Measurements from ENCODE around the gene EIF4A3.

EIF4A3 gene

GRCh38 chr17:80173126-80173525 is 26.2 kb upstream of the EIF4A3 start:
- H3K27ac ChIP-seq (ENCODE audit: low read length), result no peak overlapping the region
- H3K4me2 ChIP-seq (ENCODE audit: insufficient read depth, low read length), result no peak overlapping the region
- peaks cover 4% of the 10 kb centered on the region for H3K27me3 ChIP-seq (ENCODE audit: insufficient read depth, low read length, poor library complexity)
- no peak for TF ChIP-seq EZH2 (IDR thresholded peaks at IDR 0.05; ENCODE audit: borderline replicate concordance, low read depth, low read length, severe bottlenecking)
- no peak for TF ChIP-seq CTCF (IDR thresholded peaks at IDR 0.05; ENCODE audit: borderline replicate concordance, extremely low read depth, low read length, poor library complexity, severe bottlenecking)
- H3K9me3 ChIP-seq (ENCODE audit: insufficient read depth, low read length, severe bottlenecking), result no peaks in the 10 kb centered on the region
- H3K36me3 ChIP-seq (ENCODE audit: insufficient read depth, low read length), result no peaks in the 10 kb centered on the region
- H2AFZ ChIP-seq (ENCODE audit: low read depth, low read length), result no peak overlapping the region
- no peaks in the 10 kb centered on the region for H3K79me2 ChIP-seq (ENCODE audit: insufficient read depth, low read length)
- DNase-seq, result no peak
- H3K4me1 ChIP-seq (ENCODE audit: insufficient read depth, low read length), result no peaks in the 10 kb centered on the region
- H3K4me3 ChIP-seq (ENCODE audit: low read depth in 1 of 2, low read length in 2 of 2), result no peak overlapping the region
- no peaks in the 10 kb centered on the region for H4K20me1 ChIP-seq (ENCODE audit: insufficient read depth, low read length)
- no peak overlapping the region for H3K9ac ChIP-seq (ENCODE audit: low read depth, low read length)
- no peak for ATAC-seq (ENCODE audit: insufficient read depth, low read depth)

GRCh38 chr17:80171681-80172080 is 24.8 kb upstream of the EIF4A3 start:
- Histone ChIP-seq H3K79me2 (ENCODE audit: insufficient read depth, low read length) (no peaks in the 10 kb centered on the region), H3K9me3 (ENCODE audit: insufficient read depth, low read length, severe bottlenecking) (no peaks in the 10 kb centered on the region), H3K4me2 (ENCODE audit: insufficient read depth, low read length) (no peak overlapping the region), H3K4me1 (ENCODE audit: insufficient read depth, low read length) (no peaks in the 10 kb centered on the region), H4K20me1 (ENCODE audit: insufficient read depth, low read length) (no peaks in the 10 kb centered on the region), H3K27me3 (ENCODE audit: insufficient read depth, low read length, poor library complexity) (no peaks in the 10 kb centered on the region), H3K9ac (ENCODE audit: low read depth, low read length) (no peak overlapping the region), H3K27ac (ENCODE audit: low read length) (no peak overlapping the region), H2AFZ (ENCODE audit: low read depth, low read length) (no peak overlapping the region), H3K36me3 (ENCODE audit: insufficient read depth, low read length) (no peaks in the 10 kb centered on the region), H3K4me3 (ENCODE audit: low read depth in 1 of 2, low read length in 2 of 2) (no peak overlapping the region)
- TF ChIP-seq EZH2 (IDR thresholded peaks at IDR 0.05; ENCODE audit: borderline replicate concordance, low read depth, low read length, severe bottlenecking) (no peak), CTCF (IDR thresholded peaks at IDR 0.05; ENCODE audit: borderline replicate concordance, extremely low read depth, low read length, poor library complexity, severe bottlenecking) (no peak)
- ATAC-seq (ENCODE audit: insufficient read depth, low read depth), result no peak
- DNase-seq, result no peak

GRCh38 chr17:80169784-80170500 is 23.0 kb upstream of the EIF4A3 start, which contains the start of gene CARD14:
Gene CARD14 (plus strand): TSS chr17:80170030. CDS start chr17:80181439, 11,409 bp downstream.
- H3K79me2 ChIP-seq (ENCODE audit: insufficient read depth, low read length), result no peaks in the 10 kb centered on the region
- H3K36me3 ChIP-seq (ENCODE audit: insufficient read depth, low read length), result no peaks in the 10 kb centered on the region
- no peaks in the 10 kb centered on the region for H4K20me1 ChIP-seq (ENCODE audit: insufficient read depth, low read length)
- no peaks in the 10 kb centered on the region for H3K27me3 ChIP-seq (ENCODE audit: insufficient read depth, low read length, poor library complexity)
- H3K27ac ChIP-seq (ENCODE audit: low read length), result no peak within 1 kb of the TSS
- no peak within 1 kb of the TSS for H3K4me2 ChIP-seq (ENCODE audit: insufficient read depth, low read length)
- no peak for ATAC-seq (ENCODE audit: insufficient read depth, low read depth)
- no peak within 1 kb of the TSS for H3K9ac ChIP-seq (ENCODE audit: low read depth, low read length)
- no peak within 1 kb of the TSS for H2AFZ ChIP-seq (ENCODE audit: low read depth, low read length)
- no peaks in the 10 kb centered on the region for H3K4me1 ChIP-seq (ENCODE audit: insufficient read depth, low read length)
- no peak for TF ChIP-seq CTCF (IDR thresholded peaks at IDR 0.05; ENCODE audit: borderline replicate concordance, extremely low read depth, low read length, poor library complexity, severe bottlenecking)
- no peak for TF ChIP-seq EZH2 (IDR thresholded peaks at IDR 0.05; ENCODE audit: borderline replicate concordance, low read depth, low read length, severe bottlenecking)
- H3K9me3 ChIP-seq (ENCODE audit: insufficient read depth, low read length, severe bottlenecking), result no peaks in the 10 kb centered on the region
- no peak for DNase-seq
- H3K4me3 ChIP-seq (ENCODE audit: low read depth in 1 of 2, low read length in 2 of 2), result no peak within 1 kb of the TSS

All from DND-41 (cell line).